Forelimb muscle (tissue), 1 donor: ENCODE results near the gene MND1. TPM values are rescaled to one million over a fixed set of nuclear protein-coding genes. Genes with fewer than 3 reads are reported as not detected.
"Not testable (repeated sequence)": the region's sequence is repeated elsewhere in the genome, so short reads cannot be mapped to it uniquely, and the experiment has no call there.

Experiments
- DNase-seq: peaks from one replicate; pipeline ENCODE4 v3.0.0-alpha.2; 2013; ENCODE audit warnings: low read depth
- polyA plus RNA-seq: library from polyadenylated mRNA; unstranded; fragments of 120-200 nt; gene quantifications from one replicate; pipeline ENCODE4 v1.2.1, GENCODE V29; 2013; ENCODE audit not compliant: insufficient read length

Gene MND1
- polyA plus RNA-seq, 1 donor = 3.5 TPM

GRCh38 chr4:153440475-153440874, 96.0 kb downstream of the MND1 start:
- no peak for DNase-seq

- DNase-seq = no peak
Measured at GRCh38 chr4:153447175-153447905, 102.9 kb downstream of the MND1 start.

GRCh38 chr4:153448003-153448731, 103.7 kb downstream of the MND1 start:
- no peak for DNase-seq

- no peak for DNase-seq
Measured at GRCh38 chr4:153449338-153449737, 104.8 kb downstream of the MND1 start.

- DNase-seq = no peak
Measured at GRCh38 chr4:153450544-153450917, 106.0 kb downstream of the MND1 start.

GRCh38 chr4:153451145-153451544, 106.7 kb downstream of the MND1 start:
- not testable (repeated sequence) for DNase-seq

- no peak for DNase-seq
Measured at GRCh38 chr4:153451911-153452657, 107.6 kb downstream of the MND1 start.

GRCh38 chr4:153452658-153453378, 108.3 kb downstream of the MND1 start:
- no peak for DNase-seq

- DNase-seq = no peak
Measured at GRCh38 chr4:153453402-153453801, 108.9 kb downstream of the MND1 start.

GRCh38 chr4:153458969-153459368, 114.5 kb downstream of the MND1 start:
- DNase-seq = no peak

- not testable (repeated sequence) for DNase-seq
Measured at GRCh38 chr4:153461549-153461948, 117.1 kb downstream of the MND1 start.

GRCh38 chr4:153464068-153464467, 119.6 kb downstream of the MND1 start:
- no peak for DNase-seq

Other genes with a start within 250 kb of the MND1 start
- gene TRIM2, start 140.2 kb upstream of the MND1 start, polyA plus RNA-seq = 19.2 TPM
- gene TMEM131L, start 121.7 kb downstream of the MND1 start, polyA plus RNA-seq = 46.6 TPM